Smooth muscle cell (in vitro differentiated cells): Measurements from ENCODE around the gene ZNF770. TPM values are rescaled to one million over a fixed set of nuclear protein-coding genes. Genes with fewer than 3 reads are reported as not detected.
"Not testable (repeated sequence)": the region's sequence is repeated elsewhere in the genome, so short reads cannot be mapped to it uniquely, and the experiment has no call there.

Source experiments
- DNase-seq: peaks from one replicate; lab custom pipeline; 2025; ENCODE audit not compliant: unreplicated experiment; lab: John Stamatoyannopoulos, UW
- H2AFZ ChIP-seq: fragments of 200-600 bp; sonication (generic); 2 replicates; pipeline ENCODE4 v1.6.0; 2016; ENCODE audit warnings: antibody characterized with exemption, low read depth, mild to moderate bottlenecking
- H3F3A ChIP-seq: fragments of 200-600 bp; sonication (generic); 2 replicates; pipeline ENCODE4 v1.6.0; 2017; ENCODE audit warnings: antibody characterized with exemption, low read depth
- H3K27ac ChIP-seq: fragments of 200-600 bp; sonication (generic); 2 replicates; pipeline ENCODE4 v1.5.1; 2016; ENCODE audit warnings: low read depth, mild to moderate bottlenecking
- H3K27me3 ChIP-seq: fragments of 200-600 bp; sonication (generic); 2 replicates; pipeline ENCODE4 v1.6.1; 2016; ENCODE audit warnings: low read depth, mild to moderate bottlenecking
- H3K36me3 ChIP-seq: fragments of 200-600 bp; sonication (generic); 2 replicates; pipeline ENCODE4 v1.5.1; 2016; ENCODE audit warnings: low read depth
- H3K4me1 ChIP-seq: fragments of 200-600 bp; sonication (generic); 2 replicates; pipeline ENCODE4 v1.5.1; 2016; ENCODE audit warnings: low read depth
- H3K4me2 ChIP-seq: fragments of 200-600 bp; sonication (generic); 2 replicates; pipeline ENCODE4 v1.6.0; 2016; ENCODE audit warnings: mild to moderate bottlenecking
- H3K4me3 ChIP-seq: fragments of 200-600 bp; sonication (generic); 2 replicates; pipeline ENCODE4 v1.5.1; 2016; ENCODE audit warnings: mild to moderate bottlenecking
- H3K79me2 ChIP-seq: fragments of 200-600 bp; sonication (generic); 2 replicates; pipeline ENCODE4 v1.6.0; 2016; ENCODE audit warnings: low read depth, mild to moderate bottlenecking
- H3K9ac ChIP-seq: fragments of 200-600 bp; sonication (generic); 2 replicates; pipeline ENCODE4 v1.6.0; 2016; ENCODE audit warnings: low read depth
- H3K9me3 ChIP-seq: fragments of 200-600 bp; sonication (generic); replicated peaks from 2 replicates; pipeline ENCODE4 v1.5.1; 2016; ENCODE audit warnings: low read depth
- H4K20me1 ChIP-seq: fragments of 200-600 bp; sonication (generic); 2 replicates; pipeline ENCODE4 v1.6.0; 2016; ENCODE audit warnings: low read depth
- CTCF ChIP-seq: fragments of 200-600 bp; sonication (generic); IDR thresholded peaks from 2 replicates; pipeline ENCODE4 v1.5.1; 2017; ENCODE audit warnings: borderline replicate concordance, mild to moderate bottlenecking, antibody characterized with exemption; ENCODE audit not compliant: insufficient read depth, poor library complexity, severe bottlenecking
- WGBS: methylation state at CpG from one replicate; pipeline ENCODE4 v1.1.7; 2016; ENCODE audit warnings: low lambda C conversion rate; 5-methylcytosine and 5-hydroxymethylcytosine counted together
- polyA plus RNA-seq: library from polyadenylated mRNA; unstranded; fragments of >200 nt; fragmentation: Nextera tagmentation; extraction: Ambion mirVana; gene quantifications from 2 replicates; pipeline ENCODE4 v1.2.1, GENCODE V29; 2016
- total RNA-seq: library from RNA; depleted of rRNA; stranded (reverse); fragments of >200 nt; gene quantifications from 2 replicates; pipeline ENCODE4 v1.2.3, GENCODE V29; 2014

ZNF770 gene
- total and polyA plus RNA-seq, 2 experiments from 2014 or later: 28.7 to 32.4 TPM

DNA sequence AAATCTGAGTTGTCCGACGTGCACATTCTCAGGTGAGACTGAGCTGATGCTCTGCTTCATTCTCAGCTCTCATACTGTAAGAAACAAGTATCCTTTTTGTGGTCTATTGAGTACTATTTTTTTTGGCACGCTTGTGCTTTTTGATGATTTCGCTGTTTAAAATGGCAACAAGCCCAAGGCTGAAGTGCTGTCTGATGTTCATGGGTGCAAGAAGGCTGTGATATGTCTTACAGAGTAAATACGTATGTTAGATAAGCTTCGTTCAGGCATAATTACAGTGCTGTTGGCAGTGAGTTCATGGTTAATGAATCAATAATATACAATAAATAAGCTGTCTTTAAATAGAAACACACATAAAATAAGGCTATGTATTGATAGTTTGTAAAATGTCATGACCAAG, 45.7 kb downstream of the ZNF770 start:
- Histone ChIP-seq H3K4me3 (no peak overlapping the region), H3K4me2 (no peak overlapping the region), H2AFZ (no peak overlapping the region), H3K27ac (no peak overlapping the region), H4K20me1 (no peaks in the 10 kb centered on the region), H3F3A (no peaks in the 10 kb centered on the region), H3K9ac (no peak overlapping the region), H3K9me3 (no peaks in the 10 kb centered on the region), H3K36me3 (peaks cover 16% of the 10 kb centered on the region), H3K27me3 (no peaks in the 10 kb centered on the region), H3K4me1 (no peaks in the 10 kb centered on the region), H3K79me2 (no peaks in the 10 kb centered on the region)
- no peak for TF ChIP-seq CTCF
- no peak for DNase-seq
- 93% methylated on average over 6 of the region's 6 CpGs for WGBS

DNA sequence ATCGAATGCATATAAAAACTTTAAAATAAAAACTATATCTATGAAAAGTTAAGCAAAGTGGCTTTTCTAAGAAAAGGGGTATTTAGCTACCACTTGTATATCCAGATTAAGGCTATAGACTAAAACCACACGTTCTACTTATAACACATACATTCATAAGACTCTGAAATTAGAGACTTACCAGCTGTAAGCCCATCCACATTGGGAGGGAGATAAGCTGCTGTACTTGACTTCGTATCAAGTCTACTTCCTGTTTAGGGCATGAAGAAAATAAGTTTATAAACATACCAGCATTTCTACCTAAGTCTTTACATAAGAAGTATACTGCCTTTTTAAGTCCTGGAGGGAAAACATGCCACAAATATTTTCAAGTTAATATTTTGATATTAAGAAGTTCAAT, 46.3 kb downstream of the ZNF770 start:
- Histone ChIP-seq H3F3A (no peaks in the 10 kb centered on the region), H3K4me2 (no peak overlapping the region), H3K9me3 (no peaks in the 10 kb centered on the region), H3K27me3 (no peaks in the 10 kb centered on the region), H2AFZ (no peak overlapping the region), H3K4me1 (no peaks in the 10 kb centered on the region), H3K4me3 (no peak overlapping the region), H4K20me1 (no peaks in the 10 kb centered on the region), H3K27ac (no peak overlapping the region), H3K9ac (no peak overlapping the region), H3K79me2 (no peaks in the 10 kb centered on the region), H3K36me3 (peaks cover 16% of the 10 kb centered on the region)
- no peak for TF ChIP-seq CTCF
- no peak for DNase-seq
- WGBS: 81% methylated on average over 3 of the region's 3 CpGs

GRCh38 chr15:34941185-34941698, 46.8 kb downstream of the ZNF770 start:
- Histone ChIP-seq H3K79me2 (no peaks in the 10 kb centered on the region), H3K9ac (no peak overlapping the region), H3K4me2 (no peak overlapping the region), H3K4me1 (no peaks in the 10 kb centered on the region), H3K27ac (no peak overlapping the region), H3K9me3 (no peaks in the 10 kb centered on the region), H3K4me3 (no peak overlapping the region), H4K20me1 (no peaks in the 10 kb centered on the region), H3K36me3 (peaks cover 16% of the 10 kb centered on the region), H3F3A (no peaks in the 10 kb centered on the region), H2AFZ (no peak overlapping the region), H3K27me3 (no peaks in the 10 kb centered on the region)
- 94% methylated on average over 2 of the region's 2 CpGs for WGBS
- DNase-seq: no peak
- TF ChIP-seq CTCF: no peak

DNA sequence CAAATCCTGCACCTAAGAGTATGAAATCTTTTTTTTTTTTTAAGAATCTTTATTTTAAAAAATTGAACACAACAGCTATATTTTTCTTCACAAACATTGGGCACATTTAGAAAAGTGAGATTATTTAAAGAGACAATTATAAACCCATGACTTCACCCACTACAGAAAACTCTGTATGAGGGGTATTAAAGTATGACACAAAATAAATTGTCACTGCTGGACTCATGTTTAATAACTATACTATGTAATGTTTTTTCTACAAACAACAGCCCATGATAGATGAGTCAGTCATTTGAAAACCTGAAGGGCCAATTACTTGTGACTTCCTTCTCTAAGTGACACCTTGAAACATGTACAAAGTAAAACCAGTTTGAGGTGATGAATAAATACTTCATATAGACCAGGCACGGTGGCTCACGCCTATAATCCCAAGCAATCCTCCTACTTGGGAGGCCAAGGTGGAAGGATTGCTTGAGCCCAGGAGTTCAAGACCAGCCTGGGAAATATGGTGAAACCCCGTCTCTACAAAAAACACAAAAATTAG, 54.6 kb downstream of the ZNF770 start:
- Histone ChIP-seq H3K36me3 (peaks cover 39% of the 10 kb centered on the region), H3K4me3 (no peak overlapping the region), H3K79me2 (no peaks in the 10 kb centered on the region), H3K9ac (no peak overlapping the region), H4K20me1 (no peaks in the 10 kb centered on the region), H3K4me2 (no peak overlapping the region), H3K9me3 (peaks cover 5% of the 10 kb centered on the region), H3K27ac (no peak overlapping the region), H3F3A (no peaks in the 10 kb centered on the region), H3K4me1 (no peaks in the 10 kb centered on the region), H3K27me3 (no peaks in the 10 kb centered on the region), H2AFZ (no peak overlapping the region)
- no peak for DNase-seq
- WGBS: 86% methylated on average over 3 of the region's 3 CpGs
- no peak for TF ChIP-seq CTCF

DNA sequence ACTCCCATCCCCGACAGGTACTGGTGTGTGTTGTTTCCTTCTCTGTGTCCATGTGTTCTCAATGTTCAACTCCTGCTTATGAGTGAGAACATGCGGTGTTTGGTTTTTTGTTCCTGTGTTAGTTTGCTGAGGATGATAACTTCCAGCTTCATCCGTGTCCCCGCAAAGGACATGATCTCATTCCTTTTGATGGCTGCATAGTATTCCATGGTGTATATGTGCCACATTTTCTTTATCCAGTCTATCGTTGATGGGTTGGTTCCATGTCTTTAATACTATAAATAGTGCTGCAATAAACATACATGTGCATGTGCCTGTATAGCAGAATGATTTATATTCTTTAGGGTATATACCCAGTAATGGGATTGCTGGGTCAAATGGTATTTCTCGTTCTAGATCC, 59.7 kb downstream of the ZNF770 start:
- H3K27me3 ChIP-seq, H3K9me3 ChIP-seq, H2AFZ ChIP-seq, H3K4me2 ChIP-seq, H3K27ac ChIP-seq, H3K9ac ChIP-seq, H3K4me1 ChIP-seq, DNase-seq, H4K20me1 ChIP-seq, H3F3A ChIP-seq, H3K4me3 ChIP-seq, H3K79me2 ChIP-seq: not testable (repeated sequence)
- WGBS: over 99% methylated on average over 6 of the region's 6 CpGs
- peaks cover 50% of the 10 kb centered on the region for H3K36me3 ChIP-seq
